Activated naive CD4-positive, alpha-beta T cell treated with anti-CD3 and anti-CD28 coated beads, Interleukin-2, amount 50 U/mL, for 24 hours (primary cell): ENCODE measurements around the gene HDAC10.

Source experiments
- H3K27ac Mint-ChIP-seq: one replicate; pipeline ENCODE4 v1.8.0; 2021; ENCODE audit warnings: mild to moderate bottlenecking, mixed read lengths
- H3K27me3 Mint-ChIP-seq: one replicate; pipeline ENCODE4 v1.8.0; 2021; ENCODE audit warnings: mixed read lengths
- H3K36me3 Mint-ChIP-seq: one replicate; pipeline ENCODE4 v1.8.0; 2021; ENCODE audit warnings: mixed read lengths
- H3K4me1 Mint-ChIP-seq: one replicate; pipeline ENCODE4 v1.8.0; 2021; ENCODE audit warnings: mixed read lengths
- H3K4me3 Mint-ChIP-seq: one replicate; pipeline ENCODE4 v1.8.0; 2021; ENCODE audit warnings: mild to moderate bottlenecking, mixed read lengths
- H3K9me3 Mint-ChIP-seq: one replicate; pipeline ENCODE4 v1.8.0; 2021; ENCODE audit warnings: mixed read lengths

The HDAC10 gene

GRCh38 chr22:50266994-50267393 lies 15.9 kb upstream of the HDAC10 start:
- H3K9me3 Mint-ChIP-seq, result no peaks in the 10 kb centered on the region
- no peaks in the 10 kb centered on the region for H3K36me3 Mint-ChIP-seq
- peaks cover 5% of the 10 kb centered on the region for H3K27me3 Mint-ChIP-seq
- H3K27ac Mint-ChIP-seq, result no peak overlapping the region
- H3K4me3 Mint-ChIP-seq, result no peak overlapping the region
- peaks cover 7% of the 10 kb centered on the region for H3K4me1 Mint-ChIP-seq

- Mint-ChIP-seq H3K27me3 (peaks cover 6% of the 10 kb centered on the region), H3K9me3 (no peaks in the 10 kb centered on the region), H3K4me1 (peaks cover 8% of the 10 kb centered on the region), H3K36me3 (no peaks in the 10 kb centered on the region), H3K27ac (no peak overlapping the region), H3K4me3 (no peak overlapping the region)
Observed at GRCh38 chr22:50264946-50265669, 14.0 kb upstream of the HDAC10 start.

- Mint-ChIP-seq H3K36me3 (no peaks in the 10 kb centered on the region), H3K9me3 (no peaks in the 10 kb centered on the region), H3K4me3 (no peak overlapping the region), H3K4me1 (peaks cover 8% of the 10 kb centered on the region), H3K27ac (no peak overlapping the region), H3K27me3 (peaks cover 6% of the 10 kb centered on the region)
Observed at GRCh38 chr22:50264104-50264745, 13.2 kb upstream of the HDAC10 start.

GRCh38 chr22:50262973-50263617 lies 12.0 kb upstream of the HDAC10 start:
- peaks cover 6% of the 10 kb centered on the region for H3K4me1 Mint-ChIP-seq
- no peak overlapping the region for H3K27ac Mint-ChIP-seq
- no peaks in the 10 kb centered on the region for H3K9me3 Mint-ChIP-seq
- H3K4me3 Mint-ChIP-seq, result peak overlapping the region; percentile 26
- peaks cover 8% of the 10 kb centered on the region for H3K27me3 Mint-ChIP-seq
- H3K36me3 Mint-ChIP-seq, result no peaks in the 10 kb centered on the region

- Mint-ChIP-seq H3K27me3 (peaks cover 8% of the 10 kb centered on the region), H3K27ac (peak overlapping the region; percentile 46), H3K4me1 (peaks cover 6% of the 10 kb centered on the region), H3K4me3 (peak overlapping the region; percentile 51), H3K36me3 (no peaks in the 10 kb centered on the region), H3K9me3 (no peaks in the 10 kb centered on the region)
Observed at GRCh38 chr22:50262460-50262911, 11.4 kb upstream of the HDAC10 start.

- peaks cover 6% of the 10 kb centered on the region for H3K4me1 Mint-ChIP-seq
- no peaks in the 10 kb centered on the region for H3K36me3 Mint-ChIP-seq
- H3K27me3 Mint-ChIP-seq, result peaks cover 9% of the 10 kb centered on the region
- H3K4me3 Mint-ChIP-seq, result peak within 1 kb of the TSS; percentile 51
- no peaks in the 10 kb centered on the region for H3K9me3 Mint-ChIP-seq
- peak within 1 kb of the TSS; percentile 46 for H3K27ac Mint-ChIP-seq
Observed at GRCh38 chr22:50261615-50262459, 10.8 kb upstream of the HDAC10 start, which contains the start of gene MAPK12. TSS of gene MAPK12 (minus strand) at chr22:50261683. CDS start at chr22:50261509, 174 bp downstream.

- Mint-ChIP-seq H3K4me1 (peaks cover 6% of the 10 kb centered on the region), H3K27ac (no peak overlapping the region), H3K27me3 (peaks cover 9% of the 10 kb centered on the region), H3K9me3 (no peaks in the 10 kb centered on the region), H3K4me3 (peak overlapping the region; percentile 23), H3K36me3 (no peaks in the 10 kb centered on the region)
Observed at GRCh38 chr22:50260801-50261614, 9.9 kb upstream of the HDAC10 start.

GRCh38 chr22:50260434-50260800 lies 9.4 kb upstream of the HDAC10 start:
- Mint-ChIP-seq H3K36me3 (no peaks in the 10 kb centered on the region), H3K27me3 (peaks cover 9% of the 10 kb centered on the region), H3K4me1 (peaks cover 6% of the 10 kb centered on the region), H3K27ac (no peak overlapping the region), H3K4me3 (no peak overlapping the region), H3K9me3 (no peaks in the 10 kb centered on the region)

- peaks cover 9% of the 10 kb centered on the region for H3K27me3 Mint-ChIP-seq
- H3K36me3 Mint-ChIP-seq, result no peaks in the 10 kb centered on the region
- H3K27ac Mint-ChIP-seq, result no peak overlapping the region
- no peaks in the 10 kb centered on the region for H3K9me3 Mint-ChIP-seq
- peaks cover 6% of the 10 kb centered on the region for H3K4me1 Mint-ChIP-seq
- no peak overlapping the region for H3K4me3 Mint-ChIP-seq
Observed at GRCh38 chr22:50259302-50259701, 8.2 kb upstream of the HDAC10 start.

GRCh38 chr22:50258361-50259292 lies 7.6 kb upstream of the HDAC10 start:
- Mint-ChIP-seq H3K4me1 (peaks cover 6% of the 10 kb centered on the region), H3K27me3 (peaks cover 9% of the 10 kb centered on the region)

GRCh38 chr22:50257451-50258360 lies 6.6 kb upstream of the HDAC10 start:
- Mint-ChIP-seq H3K4me1 (peaks cover 6% of the 10 kb centered on the region), H3K9me3 (no peaks in the 10 kb centered on the region)

More at GRCh38 chr22:50258361-50259292, 7.6 kb upstream of the HDAC10 start:
- Mint-ChIP-seq H3K27ac (no peak overlapping the region), H3K36me3 (no peaks in the 10 kb centered on the region), H3K4me3 (no peak overlapping the region), H3K9me3 (no peaks in the 10 kb centered on the region)

GRCh38 chr22:50257041-50257440 lies 6.0 kb upstream of the HDAC10 start:
- Mint-ChIP-seq H3K36me3 (no peaks in the 10 kb centered on the region), H3K27me3 (peaks cover 5% of the 10 kb centered on the region), H3K4me3 (no peak overlapping the region), H3K9me3 (no peaks in the 10 kb centered on the region), H3K27ac (no peak overlapping the region), H3K4me1 (peaks cover 2% of the 10 kb centered on the region)

More at GRCh38 chr22:50257451-50258360, 6.6 kb upstream of the HDAC10 start:
- H3K27me3 Mint-ChIP-seq, result peaks cover 9% of the 10 kb centered on the region
- no peaks in the 10 kb centered on the region for H3K36me3 Mint-ChIP-seq
- H3K4me3 Mint-ChIP-seq, result no peak overlapping the region
- H3K27ac Mint-ChIP-seq, result no peak overlapping the region

GRCh38 chr22:50256258-50256862 lies 5.3 kb upstream of the HDAC10 start:
- Mint-ChIP-seq H3K27ac (no peak overlapping the region), H3K9me3 (no peaks in the 10 kb centered on the region), H3K36me3 (no peaks in the 10 kb centered on the region), H3K4me3 (no peak overlapping the region), H3K4me1 (no peaks in the 10 kb centered on the region), H3K27me3 (peaks cover 3% of the 10 kb centered on the region)
